SK-N-MC (cell line): Measurements from ENCODE around the gene NUMB.
"Not testable (repeated sequence)": the region's sequence is repeated elsewhere in the genome, so short reads cannot be mapped to it uniquely, and the experiment has no call there.

ENCODE experiments used
- DNase-seq: peaks from one replicate; pipeline ENCODE4 v3.0.0-alpha.2; 2011; ENCODE audit warnings: low read depth, low spot score
- H3K27ac ChIP-seq: fragments of 200-600 bp; sonication (generic); 2 replicates; pipeline ENCODE4 v1.5.1; 2016; ENCODE audit warnings: mixed run types
- H3K36me3 ChIP-seq: fragments of 200-600 bp; sonication (generic); 2 replicates; pipeline ENCODE4 v1.6.1; 2017; ENCODE audit warnings: antibody characterized with exemption, low read length, mixed read lengths; ENCODE audit not compliant: insufficient read depth
- H3K4me3 ChIP-seq: fragments of 200-600 bp; sonication (generic); 2 replicates; pipeline ENCODE4 v1.5.1; 2016
- H3K9ac ChIP-seq: fragments of 200-600 bp; sonication (generic); 2 replicates; pipeline ENCODE4 v1.8.0; 2017; ENCODE audit warnings: mixed run types, mixed read lengths; ENCODE audit not compliant: insufficient read length
- H3K9me3 ChIP-seq: fragments of 200-600 bp; sonication (generic); 2 replicates; pipeline ENCODE4 v1.6.1; 2017; ENCODE audit warnings: low read depth, mild to moderate bottlenecking, antibody characterized with exemption, low read length, moderate library complexity, mixed read lengths
- EZH2 ChIP-seq: fragments of 200-600 bp; sonication (generic); IDR thresholded peaks from one replicate; pipeline ENCODE4 v1.6.1; 2017; ENCODE audit warnings: antibody characterized with exemption
- FOXP2 ChIP-seq: optimal IDR thresholded peaks from 2 replicates; pipeline ENCODE3; 2011; ENCODE audit warnings: mild to moderate bottlenecking, moderate library complexity; ENCODE audit not compliant: insufficient read depth; ENCODE audit errors: extremely low read length, control extremely low read depth
- POLR2AphosphoS5 ChIP-seq: IDR thresholded peaks from 2 replicates; pipeline ENCODE4 v1.6.1; 2012; ENCODE audit warnings: mild to moderate bottlenecking, low read depth, low read length, borderline replicate concordance

Gene NUMB

GRCh38 chr14:73323896-73324399 is 134.4 kb downstream of the NUMB start:
- H3K27ac ChIP-seq: no peak overlapping the region
- DNase-seq: no peak
- H3K9me3 ChIP-seq: no peaks in the 10 kb centered on the region
- no peak overlapping the region for H3K4me3 ChIP-seq
- no peaks in the 10 kb centered on the region for H3K36me3 ChIP-seq
- TF ChIP-seq EZH2: no peak
- no peak for TF ChIP-seq POLR2AphosphoS5
- TF ChIP-seq FOXP2: no peak
- no peak overlapping the region for H3K9ac ChIP-seq

GRCh38 chr14:73313151-73313550 is 145.2 kb downstream of the NUMB start:
- Histone ChIP-seq H3K36me3 (no peaks in the 10 kb centered on the region), H3K9ac (no peak overlapping the region), H3K27ac (no peak overlapping the region), H3K9me3 (no peaks in the 10 kb centered on the region), H3K4me3 (no peak overlapping the region)
- TF ChIP-seq FOXP2 (no peak), EZH2 (no peak), POLR2AphosphoS5 (no peak)
- DNase-seq: no peak

GRCh38 chr14:73312687-73313086 is 145.7 kb downstream of the NUMB start:
- Histone ChIP-seq H3K4me3 (no peak overlapping the region), H3K27ac (no peak overlapping the region), H3K9me3 (no peaks in the 10 kb centered on the region), H3K36me3 (no peaks in the 10 kb centered on the region), H3K9ac (no peak overlapping the region)
- DNase-seq: no peak
- no peak for TF ChIP-seq POLR2AphosphoS5
- no peak for TF ChIP-seq FOXP2
- no peak for TF ChIP-seq EZH2

- H3K9ac ChIP-seq: no peak overlapping the region
- H3K4me3 ChIP-seq: no peak overlapping the region
- DNase-seq: no peak
- H3K27ac ChIP-seq: no peak overlapping the region
- H3K36me3 ChIP-seq: no peaks in the 10 kb centered on the region
- no peak for TF ChIP-seq EZH2
- TF ChIP-seq FOXP2: no peak
- TF ChIP-seq POLR2AphosphoS5: no peak
- H3K9me3 ChIP-seq: no peaks in the 10 kb centered on the region
These were observed 146.7 kb downstream of the NUMB start for GRCh38 chr14:73311708-73312030.

- not testable (repeated sequence) for H3K9me3 ChIP-seq, H3K27ac ChIP-seq, H3K4me3 ChIP-seq, H3K9ac ChIP-seq, DNase-seq, H3K36me3 ChIP-seq
These were observed 149.1 kb downstream of the NUMB start for GRCh38 chr14:73309207-73309606.

GRCh38 chr14:73307261-73307660 is 151.1 kb downstream of the NUMB start:
- DNase-seq: no peak
- TF ChIP-seq POLR2AphosphoS5 (no peak), EZH2 (no peak), FOXP2 (no peak)

GRCh38 chr14:73305499-73305898 is 152.8 kb downstream of the NUMB start:
- Histone ChIP-seq H3K27ac (no peak overlapping the region), H3K9me3 (no peaks in the 10 kb centered on the region), H3K36me3 (no peaks in the 10 kb centered on the region), H3K9ac (no peak overlapping the region), H3K4me3 (no peak overlapping the region)
- no peak for TF ChIP-seq FOXP2
- DNase-seq: no peak

More at GRCh38 chr14:73307261-73307660, 151.1 kb downstream of the NUMB start:
- H3K36me3 ChIP-seq: no peaks in the 10 kb centered on the region
- no peaks in the 10 kb centered on the region for H3K9me3 ChIP-seq
- H3K4me3 ChIP-seq: no peak overlapping the region
- H3K9ac ChIP-seq: no peak overlapping the region
- H3K27ac ChIP-seq: no peak overlapping the region

- Histone ChIP-seq H3K27ac (no peak overlapping the region), H3K9ac (no peak overlapping the region), H3K36me3 (peaks cover 5% of the 10 kb centered on the region), H3K4me3 (no peak overlapping the region), H3K9me3 (no peaks in the 10 kb centered on the region)
- peak; percentile 26 for DNase-seq
- TF ChIP-seq POLR2AphosphoS5: no peak
- no peak for TF ChIP-seq EZH2
- TF ChIP-seq FOXP2: no peak
These were observed 163.0 kb downstream of the NUMB start for GRCh38 chr14:73295198-73295796.
